ENCODE measurements around the gene ANTXR1. TPM values are rescaled to one million over a fixed set of nuclear protein-coding genes. Genes with fewer than 3 reads are reported as not detected.

ANTXR1 gene
- total RNA-seq, 6 donors from 2014 or later, result 11.5 to 76.4 (median 31.4) TPM

GRCh38 chr2:68989035-68989434 is 23.9 kb upstream of the ANTXR1 start:
- H3K4me1 ChIP-seq, result no peaks in the 10 kb centered on the region
- no peak overlapping the region for H3K27ac ChIP-seq
- TF ChIP-seq POLR2AphosphoS5 (IDR thresholded peaks at IDR 0.05), result no peak
- no peak for TF ChIP-seq POLR2A (IDR thresholded peaks at IDR 0.05)
- TF ChIP-seq, protein P1, sequence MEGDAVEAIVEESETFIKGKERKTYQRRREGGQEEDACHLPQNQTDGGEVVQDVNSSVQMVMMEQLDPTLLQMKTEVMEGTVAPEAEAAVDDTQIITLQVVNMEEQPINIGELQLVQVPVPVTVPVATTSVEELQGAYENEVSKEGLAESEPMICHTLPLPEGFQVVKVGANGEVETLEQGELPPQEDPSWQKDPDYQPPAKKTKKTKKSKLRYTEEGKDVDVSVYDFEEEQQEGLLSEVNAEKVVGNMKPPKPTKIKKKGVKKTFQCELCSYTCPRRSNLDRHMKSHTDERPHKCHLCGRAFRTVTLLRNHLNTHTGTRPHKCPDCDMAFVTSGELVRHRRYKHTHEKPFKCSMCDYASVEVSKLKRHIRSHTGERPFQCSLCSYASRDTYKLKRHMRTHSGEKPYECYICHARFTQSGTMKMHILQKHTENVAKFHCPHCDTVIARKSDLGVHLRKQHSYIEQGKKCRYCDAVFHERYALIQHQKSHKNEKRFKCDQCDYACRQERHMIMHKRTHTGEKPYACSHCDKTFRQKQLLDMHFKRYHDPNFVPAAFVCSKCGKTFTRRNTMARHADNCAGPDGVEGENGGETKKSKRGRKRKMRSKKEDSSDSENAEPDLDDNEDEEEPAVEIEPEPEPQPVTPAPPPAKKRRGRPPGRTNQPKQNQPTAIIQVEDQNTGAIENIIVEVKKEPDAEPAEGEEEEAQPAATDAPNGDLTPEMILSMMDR (IDR thresholded peaks at IDR 0.05), result no peak
- TF ChIP-seq EP300 (IDR thresholded peaks at IDR 0.05), result no peak
- no peak for DNase-seq
- WGBS, 2 donors, result 79 to 83% methylated on average over 5 of the region's 5 CpGs
- H3K27me3 ChIP-seq, result no peaks in the 10 kb centered on the region
- H3K9me3 ChIP-seq, result no peaks in the 10 kb centered on the region
- H3K36me3 ChIP-seq, result no peaks in the 10 kb centered on the region
- ATAC-seq (ENCODE audit: low FRiP score in 2 of 2), result no peak
- no peak overlapping the region for H3K4me3 ChIP-seq

GRCh38 chr2:68992341-68992740 is 20.6 kb upstream of the ANTXR1 start:
- no peaks in the 10 kb centered on the region for H3K36me3 ChIP-seq
- no peak overlapping the region for H3K27ac ChIP-seq
- 86 to 89% methylated on average over 5 of the region's 5 CpGs for WGBS, 2 donors
- no peaks in the 10 kb centered on the region for H3K9me3 ChIP-seq
- ATAC-seq (ENCODE audit: low FRiP score in 2 of 2) (no peak), DNase-seq (no peak)
- H3K4me3 ChIP-seq, result no peak overlapping the region
- no peaks in the 10 kb centered on the region for H3K4me1 ChIP-seq
- TF ChIP-seq POLR2A (IDR thresholded peaks at IDR 0.05), result no peak
- no peak for TF ChIP-seq EP300 (IDR thresholded peaks at IDR 0.05)
- TF ChIP-seq POLR2AphosphoS5 (IDR thresholded peaks at IDR 0.05), result no peak
- TF ChIP-seq, protein P1 (IDR thresholded peaks at IDR 0.05), result no peak
- H3K27me3 ChIP-seq, result no peaks in the 10 kb centered on the region

DNA sequence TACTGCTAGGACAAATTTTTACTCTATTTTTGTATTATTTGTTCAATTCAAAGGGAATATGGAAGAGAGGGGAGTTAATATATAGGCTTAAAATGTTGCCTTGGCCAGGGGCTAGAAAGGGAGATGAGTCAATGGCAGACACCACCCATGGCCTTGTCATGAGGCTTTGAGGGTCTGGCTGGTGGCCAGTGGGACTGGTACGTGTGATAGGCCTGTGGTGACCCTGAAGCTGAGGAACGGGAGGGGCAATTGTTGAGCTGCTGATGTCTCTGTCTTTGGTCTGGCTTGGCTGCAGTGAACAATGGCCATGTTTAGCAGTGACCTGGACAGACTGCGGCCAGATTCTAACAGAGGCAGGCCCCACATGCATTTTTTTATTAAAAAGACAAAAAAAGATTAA is 20.0 kb upstream of the ANTXR1 start:
- WGBS, 2 donors, result 80 to 85% methylated on average over 3 of the region's 3 CpGs

DNA sequence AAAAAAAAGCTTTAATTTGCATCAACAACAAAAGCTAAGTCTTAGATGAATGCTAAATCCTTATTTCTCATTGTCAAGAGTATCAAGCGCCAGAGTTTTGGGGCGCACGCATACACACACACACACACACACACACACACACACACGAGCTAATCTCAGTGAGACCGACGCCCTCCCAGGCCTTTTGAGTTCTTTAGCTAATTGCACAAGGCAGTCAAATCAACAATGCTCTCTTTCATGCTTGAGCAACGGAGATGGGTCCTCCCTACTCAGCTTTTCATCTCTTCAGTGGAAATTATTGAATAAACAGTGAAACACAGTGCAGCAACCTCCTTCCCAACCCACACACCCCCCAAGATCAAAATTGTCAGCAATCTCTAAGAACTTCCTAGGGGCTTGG is 19.3 kb upstream of the ANTXR1 start:
- Histone ChIP-seq H3K4me1 (no peaks in the 10 kb centered on the region), H3K27ac (no peak overlapping the region), H3K4me3 (no peak overlapping the region), H3K9me3 (no peaks in the 10 kb centered on the region), H3K36me3 (no peaks in the 10 kb centered on the region), H3K27me3 (no peaks in the 10 kb centered on the region)
- ATAC-seq (ENCODE audit: low FRiP score in 2 of 2) (no peak), DNase-seq (no peak)
- 69 to 81% methylated on average over 7 of the region's 7 CpGs for WGBS, 2 donors
- TF ChIP-seq, protein P1 (IDR thresholded peaks at IDR 0.05), result no peak
- TF ChIP-seq POLR2AphosphoS5 (IDR thresholded peaks at IDR 0.05) (no peak), POLR2A (IDR thresholded peaks at IDR 0.05) (no peak), EP300 (IDR thresholded peaks at IDR 0.05) (no peak)

More for the DNA sequence above, 20.0 kb upstream of the ANTXR1 start:
- DNase-seq (no peak), ATAC-seq (ENCODE audit: low FRiP score in 2 of 2) (no peak)
- TF ChIP-seq POLR2AphosphoS5 (IDR thresholded peaks at IDR 0.05) (no peak), EP300 (IDR thresholded peaks at IDR 0.05) (no peak), POLR2A (IDR thresholded peaks at IDR 0.05) (no peak)
- TF ChIP-seq, protein P1 (IDR thresholded peaks at IDR 0.05), result no peak
- no peaks in the 10 kb centered on the region for H3K4me1 ChIP-seq
- H3K9me3 ChIP-seq, result no peaks in the 10 kb centered on the region
- H3K4me3 ChIP-seq, result no peak overlapping the region
- no peaks in the 10 kb centered on the region for H3K36me3 ChIP-seq
- no peak overlapping the region for H3K27ac ChIP-seq
- H3K27me3 ChIP-seq, result no peaks in the 10 kb centered on the region

DNA sequence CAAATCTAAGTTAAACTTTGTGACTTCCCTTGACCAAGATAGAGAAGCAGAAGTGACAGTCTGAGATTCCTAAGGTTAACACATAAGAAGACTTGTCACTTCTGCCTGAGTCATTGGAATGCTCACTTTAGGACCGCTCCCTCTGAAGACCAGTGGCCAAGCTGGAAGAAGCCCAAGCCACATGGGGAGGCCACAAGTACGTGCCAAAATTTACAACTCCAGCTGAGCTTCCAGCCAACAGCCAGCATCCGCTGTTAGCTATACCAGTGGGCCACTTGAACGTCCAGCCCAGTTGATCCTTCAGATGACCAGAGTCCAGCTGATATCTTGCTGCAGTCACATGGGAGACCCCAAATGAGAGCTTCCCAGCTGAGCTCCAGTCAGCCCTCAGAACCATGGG is 18.1 kb upstream of the ANTXR1 start:
- ATAC-seq (ENCODE audit: low FRiP score in 2 of 2), result peak in 1 of 2 donors; percentile 84
- H3K27ac ChIP-seq, result no peak overlapping the region
- no peaks in the 10 kb centered on the region for H3K4me1 ChIP-seq
- DNase-seq, result no peak
- WGBS, 2 donors, result 56 to 78% methylated on average over 4 of the region's 4 CpGs
- TF ChIP-seq, protein P1 (IDR thresholded peaks at IDR 0.05), result no peak
- TF ChIP-seq EP300 (IDR thresholded peaks at IDR 0.05) (no peak), POLR2AphosphoS5 (IDR thresholded peaks at IDR 0.05) (no peak), POLR2A (IDR thresholded peaks at IDR 0.05) (no peak)
- H3K9me3 ChIP-seq, result no peaks in the 10 kb centered on the region
- no peak overlapping the region for H3K4me3 ChIP-seq
- H3K27me3 ChIP-seq, result no peaks in the 10 kb centered on the region
- no peaks in the 10 kb centered on the region for H3K36me3 ChIP-seq
